Sigmoid colon (tissue), 7 donors: ENCODE measurements around the gene TRIM5. TPM values are rescaled to one million over a fixed set of nuclear protein-coding genes. Genes with fewer than 3 reads are reported as not detected.
"Not testable (repeated sequence)": the region's sequence is repeated elsewhere in the genome, so short reads cannot be mapped to it uniquely, and the experiment has no call there.

Source experiments
- DNase-seq: peaks from one replicate; pipeline ENCODE4 v3.0.0-alpha.2; 2019
- H3K27ac ChIP-seq, 4 donors: fragments of 200-600 bp; sonication (generic); one replicate each; pipeline ENCODE4 v1.5.1; 2016 to 2019; ENCODE audit warnings: mild to moderate bottlenecking in 1 of 4
- H3K27me3 ChIP-seq, 3 donors: fragments of 200-600 bp; sonication (generic); one replicate each; pipeline ENCODE4 v1.5.1; 2019; ENCODE audit warnings: mild to moderate bottlenecking in 1 of 3
- H3K36me3 ChIP-seq, 4 donors: fragments of 200-600 bp; sonication (generic); one replicate each; pipeline ENCODE4 v1.5.1; 2016 to 2019
- H3K4me1 ChIP-seq, 4 donors: fragments of 200-600 bp; sonication (generic); one replicate each; pipeline ENCODE4 v1.5.1; 2017 to 2019
- H3K4me3 ChIP-seq, 4 donors: fragments of 200-600 bp; sonication (generic); one replicate each; pipeline ENCODE4 v1.5.1; 2017 to 2019; ENCODE audit warnings: mild to moderate bottlenecking in 2 of 4, moderate library complexity in 1 of 4
- H3K9me3 ChIP-seq, 4 donors: fragments of 200-600 bp in 3 of 4; sonication (generic) in 3 of 4; one replicate each; pipeline versions ENCODE4 v1.5.1 to v1.6.1; 2013 to 2019
- CTCF ChIP-seq, 4 experiments: fragments of 450-650 bp in 3 of 4; fragments of 200-600 bp in 1 of 4; IDR thresholded peaks; one replicate each; pipeline ENCODE4 v1.5.1; 2016 to 2019; ENCODE audit warnings: antibody characterized with exemption in 4 of 4, mild to moderate bottlenecking in 3 of 4, moderate library complexity in 2 of 4
- EP300 ChIP-seq, 4 donors: sonication (generic); formaldehyde crosslinking; IDR thresholded peaks; one replicate each; pipeline ENCODE4 v1.6.1; 2017; ENCODE audit warnings: antibody characterized with exemption in 4 of 4
- POLR2A ChIP-seq, 2 donors: fragments of 450-650 bp; IDR thresholded peaks; one replicate each; pipeline ENCODE4 v1.6.1; 2016; ENCODE audit warnings: antibody characterized with exemption in 2 of 2, mild to moderate bottlenecking in 2 of 2, moderate library complexity in 2 of 2
- POLR2AphosphoS5 ChIP-seq, 4 donors: sonication (generic); formaldehyde crosslinking; IDR thresholded peaks; one replicate each; pipeline ENCODE4 v1.6.1; 2017; ENCODE audit warnings: antibody characterized with exemption in 4 of 4
- WGBS, 2 donors: extraction: QIAGEN DNeasy Blood & Tissue Kit; methylation state at CpG; one replicate each; pipeline ENCODE4 v1.1.7; 2013; 5-methylcytosine and 5-hydroxymethylcytosine counted together
- intact Hi-C: fragments of 100-400 bp; cut with DNase I; formaldehyde crosslinking; loops from one replicate; pipeline ENCODE4 v1.15.1; 2023
- polyA plus RNA-seq, 3 donors: library from polyadenylated mRNA; stranded (reverse); fragments of 200-250 nt; gene quantifications; one replicate each; pipeline ENCODE4 v1.2.3, GENCODE V29; 2013
- total RNA-seq, 4 donors: library from RNA; depleted of rRNA; stranded (reverse); fragments of >200 nt; gene quantifications; one replicate each; pipeline ENCODE4 v1.1.0, GENCODE V29; 2016
- donor health status: healthy with polysubstance abuse.
- donor health status: Bipolar disorder and iron deficiency.
- donor health status: healthy.

The TRIM5 gene
- total and polyA plus RNA-seq, 7 donors, result 5.4 to 29.9 (median 12.4) TPM

GRCh38 chr11:5696210-5696609 lies 11.3 kb upstream of the TRIM5 start:
- peaks cover 0 to 47% (median 5%) of the 10 kb centered on the region in 4 donors for H3K36me3 ChIP-seq
- TF ChIP-seq CTCF (IDR thresholded peaks at IDR 0.05) (no peak), POLR2A (IDR thresholded peaks at IDR 0.05) (no peak), POLR2AphosphoS5 (IDR thresholded peaks at IDR 0.05) (no peak), EP300 (IDR thresholded peaks at IDR 0.05) (no peak)

GRCh38 chr11:5695580-5695979 lies 10.7 kb upstream of the TRIM5 start:
- Histone ChIP-seq H3K36me3 (peaks cover 0 to 42% (median 5%) of the 10 kb centered on the region in 4 donors), H3K4me3 (no peak overlapping the region), H3K9me3 (no peaks in the 10 kb centered on the region), H3K4me1 (peaks cover 0 to 12% (median 11%) of the 10 kb centered on the region in 4 donors), H3K27me3 (no peaks in the 10 kb centered on the region), H3K27ac (no peak overlapping the region)
- no peak for DNase-seq
- 85 to 89% methylated on average over 1 of the region's 1 CpG for WGBS, 2 donors
- TF ChIP-seq EP300 (IDR thresholded peaks at IDR 0.05) (no peak), CTCF (IDR thresholded peaks at IDR 0.05) (no peak), POLR2AphosphoS5 (IDR thresholded peaks at IDR 0.05) (no peak), POLR2A (IDR thresholded peaks at IDR 0.05) (no peak)
- intact Hi-C loops, result no loop called here

More at GRCh38 chr11:5696210-5696609, 11.3 kb upstream of the TRIM5 start:
- WGBS, 2 donors, result 79 to 83% methylated on average over 2 of the region's 2 CpGs
- Histone ChIP-seq H3K4me3 (no peak overlapping the region), H3K27me3 (no peaks in the 10 kb centered on the region), H3K4me1 (peaks cover 0 to 11% (median 7%) of the 10 kb centered on the region in 4 donors), H3K9me3 (no peaks in the 10 kb centered on the region), H3K27ac (no peak overlapping the region)
- intact Hi-C loops, result no loop called here
- DNase-seq, result no peak

GRCh38 chr11:5694642-5695041 lies 9.8 kb upstream of the TRIM5 start:
- TF ChIP-seq EP300 (IDR thresholded peaks at IDR 0.05) (no peak), CTCF (IDR thresholded peaks at IDR 0.05) (no peak), POLR2AphosphoS5 (IDR thresholded peaks at IDR 0.05) (no peak), POLR2A (IDR thresholded peaks at IDR 0.05) (no peak)
- Histone ChIP-seq H3K36me3 (peaks cover 0 to 33% (median 5%) of the 10 kb centered on the region in 4 donors), H3K4me3 (no peak overlapping the region), H3K4me1 (peaks cover 0 to 18% (median 15%) of the 10 kb centered on the region in 4 donors), H3K27me3 (no peaks in the 10 kb centered on the region), H3K27ac (no peak overlapping the region), H3K9me3 (no peaks in the 10 kb centered on the region)
- intact Hi-C loops, result no loop called here
- 60 to 83% methylated on average over 1 of the region's 1 CpG for WGBS, 2 donors
- DNase-seq, result no peak

GRCh38 chr11:5691964-5692361 lies 7.1 kb upstream of the TRIM5 start:
- Histone ChIP-seq H3K4me1 (peaks cover 0 to 25% (median 23%) of the 10 kb centered on the region in 4 donors), H3K36me3 (peaks cover 0 to 11% (median under 1%) of the 10 kb centered on the region in 4 donors), H3K4me3 (peak overlapping the region in 1 of 4 donors; percentile 51), H3K9me3 (no peaks in the 10 kb centered on the region), H3K27ac (peak overlapping the region in 2 of 4 donors; percentile 83 to 89), H3K27me3 (no peaks in the 10 kb centered on the region)
- intact Hi-C loops, result no loop called here
- DNase-seq, result no peak
- TF ChIP-seq POLR2AphosphoS5 (IDR thresholded peaks at IDR 0.05) (no peak), POLR2A (IDR thresholded peaks at IDR 0.05) (no peak), EP300 (IDR thresholded peaks at IDR 0.05) (no peak), CTCF (IDR thresholded peaks at IDR 0.05) (no peak)
- WGBS, 2 donors, result 34 to 41% methylated on average over 3 of the region's 3 CpGs

GRCh38 chr11:5691238-5691963 lies 6.5 kb upstream of the TRIM5 start:
- DNase-seq, H3K36me3 ChIP-seq, H3K27me3 ChIP-seq, H3K9me3 ChIP-seq, intact Hi-C loops: not testable (repeated sequence)
- Histone ChIP-seq H3K4me3 (peak overlapping the region; percentile 20 to 51 (median 38)), H3K4me1 (peaks cover 0 to 25% (median 23%) of the 10 kb centered on the region in 4 donors), H3K27ac (peak overlapping the region; percentile 80 to 89 (median 84))
- WGBS, 2 donors, result 40 to 67% methylated on average over 12 of the region's 12 CpGs
